ENCODE results near the gene ORMDL2.

DNA sequence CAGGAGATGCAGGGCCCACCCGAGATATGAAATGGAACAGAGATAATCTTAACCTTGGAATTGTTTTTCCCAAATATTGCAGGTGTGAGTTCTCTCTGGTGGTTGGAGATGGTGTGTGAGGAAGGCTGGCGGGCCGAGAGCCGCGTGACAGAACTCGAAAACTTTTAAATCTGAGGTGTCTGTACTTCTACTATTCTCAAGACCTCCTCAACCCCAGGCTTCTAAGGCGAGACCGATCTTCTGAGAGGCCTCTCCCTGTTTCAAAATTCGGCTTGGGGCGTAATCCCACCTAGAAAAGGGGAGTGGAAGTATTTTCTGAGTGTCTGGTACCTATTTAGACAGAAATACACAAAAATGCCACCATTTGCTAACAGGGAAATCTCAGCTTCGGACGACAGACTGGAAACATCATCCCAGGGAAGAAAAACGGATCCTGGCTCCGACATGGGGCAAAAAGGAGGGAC, 928 bp upstream of the ORMDL2 start:
- TF ChIP-seq, protein P1, sequence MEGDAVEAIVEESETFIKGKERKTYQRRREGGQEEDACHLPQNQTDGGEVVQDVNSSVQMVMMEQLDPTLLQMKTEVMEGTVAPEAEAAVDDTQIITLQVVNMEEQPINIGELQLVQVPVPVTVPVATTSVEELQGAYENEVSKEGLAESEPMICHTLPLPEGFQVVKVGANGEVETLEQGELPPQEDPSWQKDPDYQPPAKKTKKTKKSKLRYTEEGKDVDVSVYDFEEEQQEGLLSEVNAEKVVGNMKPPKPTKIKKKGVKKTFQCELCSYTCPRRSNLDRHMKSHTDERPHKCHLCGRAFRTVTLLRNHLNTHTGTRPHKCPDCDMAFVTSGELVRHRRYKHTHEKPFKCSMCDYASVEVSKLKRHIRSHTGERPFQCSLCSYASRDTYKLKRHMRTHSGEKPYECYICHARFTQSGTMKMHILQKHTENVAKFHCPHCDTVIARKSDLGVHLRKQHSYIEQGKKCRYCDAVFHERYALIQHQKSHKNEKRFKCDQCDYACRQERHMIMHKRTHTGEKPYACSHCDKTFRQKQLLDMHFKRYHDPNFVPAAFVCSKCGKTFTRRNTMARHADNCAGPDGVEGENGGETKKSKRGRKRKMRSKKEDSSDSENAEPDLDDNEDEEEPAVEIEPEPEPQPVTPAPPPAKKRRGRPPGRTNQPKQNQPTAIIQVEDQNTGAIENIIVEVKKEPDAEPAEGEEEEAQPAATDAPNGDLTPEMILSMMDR (IDR thresholded peaks at IDR 0.05; ENCODE audit: insufficient read depth, low read depth, low read length) = no peak
- no peak for TF ChIP-seq EZH2 (IDR thresholded peaks at IDR 0.05; ENCODE audit: insufficient read depth, low read length)
